Astrocyte of the spinal cord (primary cell): Measurements from ENCODE around the gene UPK3B.
"Not testable (repeated sequence)": the region's sequence is repeated elsewhere in the genome, so short reads cannot be mapped to it uniquely, and the experiment has no call there.

Experiments
- DNase-seq: peaks from one replicate; pipeline ENCODE4 v3.0.0; 2011; ENCODE audit warnings: low read depth, low spot score
- H3K4me3 ChIP-seq: 2 replicates; pipeline ENCODE4 v1.5.1; 2011; ENCODE audit warnings: low read depth, mild to moderate bottlenecking, low read length, moderate library complexity
- in situ Hi-C: cut with HindIII; loops from 2 replicates; pipeline ENCODE4 v1.10.0; 2017; ENCODE audit warnings: low sequenced_read_pairs
- TF ChIP-seq, protein P1 (sequence below): IDR thresholded peaks from 2 replicates; pipeline ENCODE4 v1.5.1; 2012; ENCODE audit warnings: low read depth, mild to moderate bottlenecking, low read length, inconsistent platforms

Gene UPK3B

DNA sequence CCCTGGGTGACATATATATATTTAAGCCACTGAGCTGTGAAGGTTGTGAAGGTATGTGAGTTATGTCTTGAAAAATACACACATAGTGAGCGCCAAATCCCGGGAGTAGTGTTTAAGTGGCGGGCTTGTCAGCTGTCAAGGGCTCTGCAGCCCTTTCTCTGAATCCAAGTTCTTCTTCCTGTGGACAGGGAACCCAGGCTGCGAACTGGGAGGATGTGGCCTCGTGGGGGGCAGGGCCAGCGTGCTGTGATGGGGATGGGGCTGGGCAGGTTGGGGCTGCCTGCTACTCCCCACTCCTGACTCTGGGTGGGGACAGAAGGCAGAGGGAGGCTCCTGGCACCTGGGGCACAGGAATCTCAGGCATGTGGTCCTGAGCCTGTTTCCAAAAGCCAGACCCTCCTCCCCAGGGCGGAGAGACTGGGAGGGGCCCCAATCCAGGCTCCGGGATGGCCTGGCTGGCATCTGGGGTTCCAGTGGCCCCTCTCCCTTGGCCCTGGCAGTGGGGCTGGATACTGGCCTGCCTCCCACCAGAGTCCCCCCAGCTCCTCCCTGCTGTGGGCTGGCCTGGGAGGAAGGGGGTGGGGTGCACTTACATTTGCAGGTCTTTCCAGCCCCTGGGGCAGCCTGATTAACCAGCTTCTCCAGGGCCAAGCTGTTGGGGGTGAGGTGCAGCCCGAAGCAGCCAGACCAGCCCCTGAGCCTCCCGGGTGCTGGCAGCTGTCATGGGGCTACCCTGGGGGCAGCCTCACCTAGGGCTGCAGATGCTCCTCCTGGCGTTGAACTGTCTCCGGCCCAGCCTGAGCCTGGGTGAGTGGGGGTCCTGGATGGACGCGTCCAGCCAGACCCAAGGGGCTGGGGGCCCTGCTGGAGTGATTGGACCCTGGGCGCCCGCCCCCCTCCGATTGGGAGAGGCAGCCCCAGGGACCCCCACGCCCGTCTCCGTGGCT, at the start of gene UPK3B:
TSS of gene UPK3B (plus strand) at position 622 of the 947 bp plus-strand sequence. CDS start at position 723, 101 bp downstream.
- no peak within 1 kb of the TSS for H3K4me3 ChIP-seq
- in situ Hi-C loops: no loop called here
- peak; percentile 11 for DNase-seq
- TF ChIP-seq, protein P1, sequence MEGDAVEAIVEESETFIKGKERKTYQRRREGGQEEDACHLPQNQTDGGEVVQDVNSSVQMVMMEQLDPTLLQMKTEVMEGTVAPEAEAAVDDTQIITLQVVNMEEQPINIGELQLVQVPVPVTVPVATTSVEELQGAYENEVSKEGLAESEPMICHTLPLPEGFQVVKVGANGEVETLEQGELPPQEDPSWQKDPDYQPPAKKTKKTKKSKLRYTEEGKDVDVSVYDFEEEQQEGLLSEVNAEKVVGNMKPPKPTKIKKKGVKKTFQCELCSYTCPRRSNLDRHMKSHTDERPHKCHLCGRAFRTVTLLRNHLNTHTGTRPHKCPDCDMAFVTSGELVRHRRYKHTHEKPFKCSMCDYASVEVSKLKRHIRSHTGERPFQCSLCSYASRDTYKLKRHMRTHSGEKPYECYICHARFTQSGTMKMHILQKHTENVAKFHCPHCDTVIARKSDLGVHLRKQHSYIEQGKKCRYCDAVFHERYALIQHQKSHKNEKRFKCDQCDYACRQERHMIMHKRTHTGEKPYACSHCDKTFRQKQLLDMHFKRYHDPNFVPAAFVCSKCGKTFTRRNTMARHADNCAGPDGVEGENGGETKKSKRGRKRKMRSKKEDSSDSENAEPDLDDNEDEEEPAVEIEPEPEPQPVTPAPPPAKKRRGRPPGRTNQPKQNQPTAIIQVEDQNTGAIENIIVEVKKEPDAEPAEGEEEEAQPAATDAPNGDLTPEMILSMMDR: no peak

DNA sequence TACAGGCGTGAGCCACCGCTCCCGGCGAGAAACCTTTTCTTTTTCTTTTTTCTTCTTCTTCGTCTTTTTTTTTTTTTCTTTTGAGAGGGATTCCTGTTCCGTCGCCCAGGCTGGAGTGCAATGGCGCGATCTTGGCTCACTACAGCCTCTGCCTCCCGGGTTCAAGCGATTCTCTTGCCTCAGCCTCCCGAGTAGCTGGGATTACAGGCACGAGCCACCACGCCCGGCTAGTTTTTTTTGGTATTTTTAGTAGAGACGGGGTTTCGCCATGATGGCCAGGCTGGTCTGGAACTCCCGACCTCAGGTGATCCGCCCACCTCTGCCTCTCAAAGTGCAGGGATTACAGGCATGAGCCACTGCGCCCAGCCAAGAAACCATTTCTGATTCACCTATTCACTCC, 49.6 kb upstream of the UPK3B start:
- DNase-seq, H3K4me3 ChIP-seq, in situ Hi-C loops: not testable (repeated sequence)

DNA sequence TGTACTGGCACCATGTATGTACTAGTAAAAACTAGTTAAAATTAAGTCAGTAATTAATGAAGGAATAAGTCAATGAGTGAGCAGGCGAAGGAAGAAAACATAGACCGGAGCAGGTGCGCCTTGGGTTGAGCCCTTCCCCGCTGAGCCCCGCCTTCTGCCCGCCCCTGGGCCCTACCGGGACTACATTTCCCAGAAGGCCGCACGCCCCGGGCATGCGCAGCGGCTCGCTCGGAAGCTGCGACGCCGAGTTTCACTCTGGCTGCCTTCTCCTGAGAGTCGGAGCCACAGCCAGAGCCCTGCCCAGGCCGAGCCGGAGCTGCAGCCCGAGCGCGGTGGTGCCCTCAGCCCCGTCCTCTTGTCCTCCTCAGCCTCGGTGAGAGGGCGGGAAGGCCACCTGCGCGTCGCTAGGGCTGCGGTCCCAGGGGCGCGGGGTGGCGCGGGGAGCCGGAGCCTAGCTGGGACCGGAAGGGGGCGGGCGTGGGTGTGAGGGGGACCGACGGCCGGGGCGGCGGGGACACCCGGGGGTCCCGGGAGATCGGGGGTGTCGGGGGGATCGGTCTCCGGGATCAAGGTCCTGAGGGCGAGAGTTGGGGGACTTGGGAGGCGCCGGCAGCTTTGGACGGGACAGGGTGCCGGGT, 48.8 kb upstream of the UPK3B start, which contains the start of gene DTX2:
TSS of gene DTX2 (plus strand) at position 246 of the 638 bp plus-strand sequence. CDS start 18,801 bp downstream, outside the sequence.
- DNase-seq, in situ Hi-C loops: not testable (repeated sequence)
- peak within 1 kb of the TSS; percentile 40 for H3K4me3 ChIP-seq

DNA sequence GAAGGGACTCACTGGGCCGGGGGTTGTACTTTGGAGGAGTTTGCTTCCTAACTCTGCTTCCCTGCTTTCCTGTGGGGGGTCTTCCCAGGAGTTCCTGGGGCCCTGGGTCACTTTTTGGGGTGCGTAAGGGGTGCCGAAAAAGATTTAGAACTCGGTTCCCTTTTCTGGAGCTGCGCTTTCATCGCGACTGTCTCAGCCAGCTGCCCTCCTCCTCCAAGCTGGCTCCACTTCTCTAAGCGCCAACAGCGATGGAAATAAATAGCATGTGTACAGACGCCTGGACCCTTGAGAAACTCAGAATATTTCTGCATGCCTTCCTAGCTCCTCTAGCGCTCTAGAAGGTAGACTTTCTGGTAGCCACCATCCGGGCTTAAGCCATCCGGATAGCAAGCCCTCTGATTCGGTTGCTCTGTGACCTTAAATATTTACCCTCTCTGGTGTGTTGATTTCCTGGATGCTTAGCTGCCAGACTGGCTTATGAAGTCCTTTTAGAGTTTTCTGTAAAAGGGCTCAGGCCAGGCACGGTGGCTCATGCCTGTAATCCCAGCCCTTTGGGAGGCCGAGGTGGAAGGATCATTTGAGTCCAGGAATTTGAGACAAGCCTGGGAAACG, 48.0 kb upstream of the UPK3B start:
- in situ Hi-C loops, H3K4me3 ChIP-seq, DNase-seq: not testable (repeated sequence)

DNA sequence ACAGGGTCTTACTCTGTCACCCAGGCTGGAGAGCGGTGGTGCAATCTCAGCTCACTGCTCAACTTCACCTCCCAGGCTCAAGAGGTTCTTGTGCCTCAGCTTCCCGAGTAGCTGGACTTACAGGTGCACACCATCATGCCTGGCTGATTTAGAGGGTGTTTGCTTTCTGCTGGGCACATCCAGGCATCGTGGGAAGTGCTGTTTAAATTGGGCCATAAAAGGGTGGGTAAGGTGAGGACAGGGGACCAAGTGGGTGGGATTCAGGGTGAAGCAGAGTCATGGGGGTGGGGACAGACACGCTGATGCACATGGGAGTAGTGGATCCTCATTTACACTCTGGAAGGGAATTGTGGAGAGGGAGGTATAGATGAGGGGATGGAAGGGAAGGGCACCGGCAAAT, 45.4 kb upstream of the UPK3B start:
- H3K4me3 ChIP-seq, in situ Hi-C loops, DNase-seq: not testable (repeated sequence)

DNA sequence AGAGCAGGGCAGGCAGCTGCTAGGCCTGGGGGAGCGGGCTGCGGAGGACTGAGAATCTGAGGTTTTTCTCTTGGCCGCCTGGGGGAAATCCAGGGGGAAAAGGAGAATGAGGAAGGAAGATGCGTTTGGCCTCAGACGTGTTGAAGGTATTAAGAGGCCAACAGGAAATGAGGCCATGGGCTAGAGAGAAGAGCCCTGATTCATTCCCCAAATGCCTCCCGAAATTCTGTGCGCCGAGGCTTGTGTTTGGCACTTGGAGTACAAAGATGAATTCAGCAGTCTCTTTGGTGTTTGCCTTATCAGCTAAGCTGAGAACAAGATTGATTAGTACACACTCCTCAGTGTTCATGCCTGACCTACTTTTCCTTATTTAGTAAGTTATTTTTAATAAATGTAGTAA, 44.4 kb upstream of the UPK3B start:
- H3K4me3 ChIP-seq, in situ Hi-C loops, DNase-seq: not testable (repeated sequence)

DNA sequence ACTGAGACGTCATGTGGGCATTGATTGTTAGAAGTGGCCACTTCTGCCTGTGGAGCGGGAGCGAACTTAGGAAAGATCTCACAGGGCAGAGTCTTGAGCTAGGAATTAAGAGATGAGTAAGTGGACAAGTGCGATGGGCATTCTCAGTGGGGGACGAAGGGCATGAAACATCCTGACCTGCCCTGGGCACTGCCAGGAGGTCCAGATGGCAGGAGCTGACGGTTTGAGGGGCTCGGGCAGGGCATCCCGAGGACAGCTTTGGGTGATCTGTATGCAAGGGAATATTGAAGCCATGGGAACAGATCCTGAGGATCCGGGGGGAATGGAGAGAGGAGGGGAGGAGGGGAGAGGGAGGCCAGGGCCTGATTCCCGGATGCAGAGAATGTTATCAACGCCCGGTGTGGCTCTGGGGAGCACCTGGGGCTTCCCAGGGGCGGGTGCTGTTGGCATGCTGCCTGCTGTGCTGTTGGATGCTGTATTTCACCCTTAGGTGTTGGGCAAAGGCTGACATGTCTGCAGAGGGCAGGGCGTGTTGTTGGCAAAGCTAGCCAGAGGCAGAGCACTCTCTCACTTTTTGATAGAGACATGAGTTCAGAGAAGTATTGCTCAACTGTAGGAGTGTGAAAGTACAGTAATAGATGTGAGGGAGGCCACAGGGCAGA, 42.5 kb upstream of the UPK3B start:
- H3K4me3 ChIP-seq, DNase-seq, in situ Hi-C loops: not testable (repeated sequence)

DNA sequence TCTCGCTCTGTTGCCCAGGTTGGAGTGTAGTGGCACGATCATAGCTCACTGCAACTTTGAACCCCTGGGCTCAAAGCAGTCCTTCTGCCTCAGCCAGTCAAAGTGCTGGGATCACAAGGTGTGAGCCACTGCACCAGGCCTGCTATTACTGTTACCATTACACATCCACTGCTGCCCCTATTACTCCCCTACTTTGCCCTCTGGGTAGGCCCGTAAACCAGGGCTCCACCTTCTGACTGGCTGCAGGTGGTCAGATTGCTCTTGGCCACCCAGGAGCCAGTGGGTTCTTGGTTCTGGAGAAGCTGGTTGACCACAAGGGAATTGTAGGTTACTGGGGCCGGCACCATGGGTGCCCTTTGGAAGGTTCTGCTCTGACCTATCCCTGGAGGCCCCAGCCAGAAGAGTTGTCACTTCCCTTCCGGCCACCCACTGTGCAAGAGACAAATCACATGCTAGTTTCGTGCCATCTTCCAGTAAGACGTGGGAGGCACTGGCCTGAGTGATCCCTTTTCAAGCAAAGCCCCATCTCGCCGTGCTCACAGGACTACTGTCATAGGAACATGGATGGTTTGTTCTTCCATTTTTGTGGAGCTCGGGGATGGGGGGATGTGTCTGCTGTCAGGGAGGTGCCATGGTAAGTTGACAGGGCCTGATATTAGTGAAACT, 38.7 kb upstream of the UPK3B start:
- in situ Hi-C loops, DNase-seq, H3K4me3 ChIP-seq: not testable (repeated sequence)

DNA sequence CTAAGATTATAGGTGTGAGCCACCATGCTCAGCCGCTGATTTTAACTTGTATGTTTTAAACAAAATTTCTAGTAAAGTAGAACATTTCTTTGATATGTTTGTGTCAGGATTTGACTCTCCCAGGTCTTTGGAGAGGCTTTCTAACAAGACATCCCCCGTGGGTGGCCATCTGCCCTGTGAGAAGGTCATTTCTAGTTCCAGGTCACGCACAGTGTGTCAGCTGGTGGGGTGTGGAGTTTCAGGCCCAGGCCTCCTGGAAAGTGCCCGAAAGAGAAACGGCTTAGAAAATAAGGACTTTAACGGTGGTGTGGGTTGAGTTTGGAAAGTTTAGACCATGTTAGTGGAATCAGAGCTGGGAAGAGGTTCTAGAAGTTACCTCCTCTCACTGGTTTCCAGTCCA, 37.3 kb upstream of the UPK3B start:
- H3K4me3 ChIP-seq, in situ Hi-C loops, DNase-seq: not testable (repeated sequence)

DNA sequence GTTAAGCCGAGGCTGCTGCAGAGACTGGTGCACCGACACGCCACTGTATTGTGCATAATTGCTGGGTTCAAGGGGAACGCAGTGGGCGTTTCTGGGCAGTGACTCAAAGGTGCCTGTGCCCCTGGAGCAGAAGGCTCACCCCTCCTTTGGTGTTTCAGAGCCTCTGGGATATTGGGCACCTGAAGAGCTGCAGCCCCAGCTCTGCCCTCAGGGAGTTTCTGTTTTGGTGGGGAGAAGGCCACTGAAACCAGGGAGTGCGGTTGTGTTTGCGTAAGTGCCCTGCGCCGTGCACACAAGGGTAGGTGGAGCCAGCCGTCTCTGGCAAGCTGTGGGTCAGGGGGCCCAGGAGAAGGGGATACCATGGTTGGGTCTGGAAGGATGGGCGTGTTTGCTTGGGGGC, 34.1 kb upstream of the UPK3B start:
- H3K4me3 ChIP-seq, DNase-seq, in situ Hi-C loops: not testable (repeated sequence)

DNA sequence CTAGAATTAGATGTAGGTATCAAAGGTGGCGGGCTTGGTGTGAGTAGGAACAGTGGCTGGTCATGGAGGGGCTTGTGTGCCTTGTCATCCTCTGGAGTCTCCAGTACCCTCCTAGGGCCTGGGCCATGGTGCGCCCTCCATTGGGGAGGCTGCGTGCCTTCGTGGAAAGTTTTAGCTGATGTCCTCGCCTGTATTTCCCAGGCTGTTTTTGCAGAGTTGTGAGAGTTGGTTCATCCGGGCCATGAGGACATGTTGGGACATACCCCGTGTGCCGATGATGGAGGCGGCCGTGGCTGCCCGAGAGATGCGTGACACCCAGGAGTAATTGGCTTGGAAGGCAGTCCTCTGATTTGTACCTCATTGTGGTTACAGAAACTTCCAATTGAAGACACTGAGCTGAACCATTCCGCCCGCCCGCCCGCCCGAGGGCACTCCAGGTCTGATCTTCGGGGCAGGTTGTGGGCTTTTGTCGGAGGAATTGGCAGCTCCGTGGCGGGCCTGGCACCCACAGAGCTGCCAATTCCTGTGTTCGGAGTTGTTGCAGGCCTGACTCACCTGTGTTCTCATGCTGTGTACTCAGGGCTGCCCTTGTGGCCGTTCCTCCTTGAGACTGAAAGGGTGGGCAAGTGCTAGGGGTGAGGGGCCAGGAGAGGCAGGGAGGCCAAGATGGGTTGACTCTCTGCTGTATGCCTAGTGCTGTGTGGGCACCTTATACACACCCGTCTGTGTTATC, 33.4 kb upstream of the UPK3B start:
- DNase-seq, H3K4me3 ChIP-seq, in situ Hi-C loops: not testable (repeated sequence)

DNA sequence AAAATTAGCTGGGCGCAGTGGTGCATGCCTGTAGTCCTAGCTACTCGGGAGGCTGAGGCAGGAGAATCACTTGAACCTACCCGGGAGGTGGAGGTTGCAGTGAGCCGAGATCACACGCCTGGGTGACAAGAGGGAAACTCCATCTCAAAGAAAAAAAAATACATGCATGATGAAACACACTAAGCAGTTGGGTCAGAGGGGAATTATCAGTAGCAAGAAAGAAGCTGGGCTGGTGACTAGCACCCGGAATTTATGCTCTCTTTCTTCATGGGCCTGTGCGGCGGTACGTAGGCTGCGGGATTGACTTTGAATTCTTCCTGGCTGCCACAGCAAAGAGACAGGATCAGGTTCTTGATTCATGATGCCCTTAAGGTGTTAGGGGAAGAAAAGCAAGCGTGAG, 30.7 kb upstream of the UPK3B start:
- in situ Hi-C loops, DNase-seq, H3K4me3 ChIP-seq: not testable (repeated sequence)

DNA sequence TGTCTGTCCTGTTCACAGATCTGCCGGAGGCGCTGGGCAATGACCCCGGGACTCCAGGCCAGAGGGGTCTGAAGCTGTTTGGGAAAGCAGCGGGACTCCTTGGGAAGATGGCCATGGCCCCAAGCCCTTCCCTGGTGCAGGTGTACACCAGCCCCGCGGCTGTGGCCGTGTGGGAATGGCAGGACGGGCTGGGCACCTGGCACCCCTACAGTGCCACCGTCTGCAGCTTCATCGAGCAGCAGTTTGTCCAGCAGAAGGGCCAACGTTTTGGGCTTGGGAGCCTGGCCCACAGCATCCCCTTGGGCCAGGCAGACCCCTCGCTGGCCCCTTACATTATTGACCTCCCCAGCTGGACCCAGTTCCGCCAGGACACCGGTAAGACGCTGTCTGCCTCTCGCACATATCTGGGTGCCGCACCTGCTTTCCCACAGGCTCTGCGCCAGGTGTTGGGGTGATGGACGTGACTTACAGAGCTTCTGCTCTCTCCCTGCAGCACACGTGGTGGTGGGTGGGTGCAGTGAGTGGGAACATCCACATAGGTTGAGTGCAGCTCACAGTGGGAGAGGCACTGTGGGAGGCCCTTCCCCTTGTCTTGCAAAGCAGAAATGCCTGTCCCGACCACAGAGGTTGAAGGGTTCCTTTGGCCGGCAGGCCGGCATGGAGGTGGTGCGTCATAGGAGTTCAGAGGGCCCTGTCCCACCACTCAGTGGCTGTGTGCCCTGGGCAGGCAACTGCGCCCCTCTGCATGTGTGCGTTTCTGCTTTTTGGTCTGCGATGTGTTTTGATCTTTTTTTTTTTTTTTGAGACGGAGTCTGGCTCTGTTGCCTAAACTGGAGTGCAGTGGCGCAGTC, 29.7 kb upstream of the UPK3B start:
- DNase-seq: peak; percentile 59
- H3K4me3 ChIP-seq, in situ Hi-C loops: not testable (repeated sequence)

DNA sequence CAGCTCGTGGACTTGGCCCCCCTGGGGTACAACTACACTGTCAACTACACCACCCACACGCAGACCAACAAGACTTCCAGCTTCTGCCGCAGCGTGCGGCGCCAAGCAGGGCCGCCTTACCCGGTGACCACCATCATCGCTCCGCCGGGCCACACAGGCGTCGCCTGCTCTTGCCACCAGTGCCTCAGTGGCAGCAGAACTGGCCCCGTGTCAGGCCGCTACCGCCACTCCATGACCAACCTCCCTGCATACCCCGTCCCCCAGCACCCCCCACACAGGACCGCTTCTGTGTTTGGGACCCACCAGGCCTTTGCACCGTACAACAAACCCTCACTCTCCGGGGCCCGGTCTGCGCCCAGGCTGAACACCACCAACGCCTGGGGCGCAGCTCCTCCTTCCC, 27.7 kb upstream of the UPK3B start:
- DNase-seq, H3K4me3 ChIP-seq, in situ Hi-C loops: not testable (repeated sequence)
